GM10266 (cell line): Measurements from ENCODE around the gene DAAM1.
A peak's percentile ranks its signal among the peaks of the same experiment; 100 is the strongest.

Experiments used
- DNase-seq: peaks from one replicate; pipeline ENCODE4 v3.0.0; 2012; ENCODE audit errors: extremely low spot score
- TF ChIP-seq, protein P1 (sequence below): IDR thresholded peaks from 2 replicates; pipeline ENCODE4 v1.5.1; 2012; ENCODE audit warnings: mild to moderate bottlenecking, low read depth; ENCODE audit not compliant: control insufficient read depth, insufficient read depth; ENCODE audit errors: missing control alignments

The DAAM1 gene

DNA sequence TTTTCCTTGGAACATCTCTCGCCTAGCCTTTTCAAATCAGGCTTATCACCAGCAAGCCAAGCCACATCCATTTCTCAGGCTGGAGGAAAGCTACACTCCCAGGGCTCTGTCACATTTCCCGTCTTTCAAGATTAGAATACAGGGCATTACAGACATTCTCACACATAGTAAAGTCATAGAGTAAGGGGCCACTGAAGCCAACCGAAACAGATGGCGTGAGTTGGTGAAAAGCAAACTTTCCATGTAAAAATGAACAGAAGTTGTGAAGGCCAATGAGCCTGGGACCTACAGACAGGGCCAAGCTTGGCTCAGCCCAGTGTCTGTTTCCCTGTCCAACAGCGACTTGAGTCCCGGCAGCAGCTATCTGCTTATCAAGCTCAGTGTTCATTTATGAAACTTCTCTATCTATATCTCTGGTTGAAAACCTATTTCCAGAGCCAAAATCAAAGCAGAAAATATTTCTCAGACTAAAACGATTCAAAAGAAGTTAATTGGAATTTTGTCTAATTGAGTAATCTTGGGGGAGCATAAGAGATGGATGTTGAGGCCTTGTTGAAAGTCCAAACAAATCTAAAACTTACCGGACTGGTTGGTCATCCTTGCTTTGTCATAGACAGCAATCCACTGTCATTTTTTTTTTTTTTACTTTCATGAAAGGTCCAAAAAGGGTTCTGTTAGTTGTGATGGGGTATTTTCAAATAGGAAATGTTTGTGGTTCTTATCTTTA lies 105.6 kb downstream of the DAAM1 start:
- DNase-seq = no peak
- TF ChIP-seq, protein P1, sequence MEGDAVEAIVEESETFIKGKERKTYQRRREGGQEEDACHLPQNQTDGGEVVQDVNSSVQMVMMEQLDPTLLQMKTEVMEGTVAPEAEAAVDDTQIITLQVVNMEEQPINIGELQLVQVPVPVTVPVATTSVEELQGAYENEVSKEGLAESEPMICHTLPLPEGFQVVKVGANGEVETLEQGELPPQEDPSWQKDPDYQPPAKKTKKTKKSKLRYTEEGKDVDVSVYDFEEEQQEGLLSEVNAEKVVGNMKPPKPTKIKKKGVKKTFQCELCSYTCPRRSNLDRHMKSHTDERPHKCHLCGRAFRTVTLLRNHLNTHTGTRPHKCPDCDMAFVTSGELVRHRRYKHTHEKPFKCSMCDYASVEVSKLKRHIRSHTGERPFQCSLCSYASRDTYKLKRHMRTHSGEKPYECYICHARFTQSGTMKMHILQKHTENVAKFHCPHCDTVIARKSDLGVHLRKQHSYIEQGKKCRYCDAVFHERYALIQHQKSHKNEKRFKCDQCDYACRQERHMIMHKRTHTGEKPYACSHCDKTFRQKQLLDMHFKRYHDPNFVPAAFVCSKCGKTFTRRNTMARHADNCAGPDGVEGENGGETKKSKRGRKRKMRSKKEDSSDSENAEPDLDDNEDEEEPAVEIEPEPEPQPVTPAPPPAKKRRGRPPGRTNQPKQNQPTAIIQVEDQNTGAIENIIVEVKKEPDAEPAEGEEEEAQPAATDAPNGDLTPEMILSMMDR = no peak

DNA sequence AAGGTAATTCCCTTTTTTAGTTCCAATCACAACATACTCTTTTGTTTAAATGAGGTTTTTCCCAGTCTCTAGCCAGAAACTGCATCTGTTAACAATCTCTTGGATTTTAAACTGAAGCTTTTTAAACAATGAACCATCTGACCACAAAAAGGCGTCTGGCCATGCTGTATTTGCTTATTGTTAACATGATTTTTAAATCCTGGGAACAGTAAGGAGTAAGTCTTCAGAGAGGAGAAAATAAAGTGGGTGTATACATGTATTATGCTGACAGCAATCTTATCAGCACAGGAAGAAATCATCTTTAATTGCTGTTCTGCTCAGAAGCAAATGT lies 106.2 kb downstream of the DAAM1 start:
- no peak for DNase-seq
- TF ChIP-seq, protein P1 = no peak

DNA sequence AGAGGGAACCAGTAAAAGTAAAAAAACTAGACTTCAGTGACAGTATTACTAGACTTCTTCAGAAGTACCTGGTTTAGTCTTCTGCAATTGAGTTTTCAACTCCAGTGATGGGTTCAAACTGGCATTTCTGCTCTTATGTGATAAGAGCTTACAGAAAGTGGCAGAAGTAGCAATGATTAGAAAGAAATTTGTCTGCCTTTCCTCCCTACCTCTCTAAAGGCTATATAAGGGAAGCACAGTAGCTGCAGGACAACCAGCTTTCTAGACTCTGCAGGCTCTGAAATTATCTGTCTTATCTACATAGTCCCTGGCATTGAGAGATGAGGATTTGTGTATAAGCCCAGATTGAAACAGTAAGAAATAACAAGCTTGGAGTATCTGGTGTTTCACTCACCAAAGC lies 107.5 kb downstream of the DAAM1 start:
- no peak for DNase-seq
- TF ChIP-seq, protein P1 = no peak

DNA sequence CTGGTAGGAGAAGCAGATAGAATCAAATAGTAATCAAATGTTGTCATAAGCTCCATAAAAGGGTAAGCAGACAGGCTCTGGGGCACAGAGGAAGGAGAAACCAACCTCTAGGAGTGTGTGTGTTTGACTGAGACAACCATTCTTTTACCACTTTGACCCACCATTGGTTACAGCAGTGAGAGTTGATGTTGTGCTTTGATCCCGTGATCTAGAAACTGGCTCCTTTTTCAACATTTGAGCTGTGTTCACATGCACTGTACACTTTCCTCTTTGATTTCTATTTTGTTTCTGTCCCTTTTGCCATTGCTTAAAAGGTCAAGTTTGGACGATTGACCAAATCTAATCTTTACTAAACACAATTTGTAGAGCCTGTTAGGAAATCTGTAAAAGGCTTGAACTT lies 108.0 kb downstream of the DAAM1 start:
- no peak for DNase-seq
- TF ChIP-seq, protein P1 = no peak

DNA sequence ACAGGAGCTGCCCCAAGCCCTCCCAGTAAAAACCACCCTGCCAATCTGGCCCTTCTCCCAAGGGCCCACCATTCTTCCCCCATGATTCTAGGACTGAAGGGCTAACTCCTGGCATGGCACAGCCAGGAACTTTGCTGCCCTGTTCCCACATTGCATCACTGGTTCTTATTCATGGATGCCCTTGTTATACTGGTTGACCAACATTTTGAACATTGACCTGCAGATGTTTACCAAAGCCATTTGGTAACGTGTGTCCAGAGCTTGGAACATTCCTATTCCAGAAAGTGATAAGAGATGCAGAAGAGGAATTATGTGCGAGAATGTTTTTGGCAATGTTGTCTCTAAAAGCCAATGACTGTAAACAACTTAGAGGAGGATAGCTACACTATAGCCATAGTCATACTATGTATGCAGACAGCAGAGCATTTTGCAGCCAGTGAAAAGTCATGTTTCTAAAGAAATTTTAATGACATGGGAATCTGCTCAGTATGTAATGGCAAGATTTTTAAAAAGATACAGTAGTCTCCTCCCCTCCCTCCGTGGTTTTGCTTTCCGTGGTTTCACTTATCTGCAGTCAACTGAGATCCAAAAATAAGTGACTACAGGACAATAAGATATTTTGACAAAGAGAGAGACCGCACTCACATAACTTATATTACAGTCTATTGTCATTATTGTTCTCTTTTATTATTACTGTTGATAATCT lies 108.8 kb downstream of the DAAM1 start:
- DNase-seq = no peak
- TF ChIP-seq, protein P1 = no peak

DNA sequence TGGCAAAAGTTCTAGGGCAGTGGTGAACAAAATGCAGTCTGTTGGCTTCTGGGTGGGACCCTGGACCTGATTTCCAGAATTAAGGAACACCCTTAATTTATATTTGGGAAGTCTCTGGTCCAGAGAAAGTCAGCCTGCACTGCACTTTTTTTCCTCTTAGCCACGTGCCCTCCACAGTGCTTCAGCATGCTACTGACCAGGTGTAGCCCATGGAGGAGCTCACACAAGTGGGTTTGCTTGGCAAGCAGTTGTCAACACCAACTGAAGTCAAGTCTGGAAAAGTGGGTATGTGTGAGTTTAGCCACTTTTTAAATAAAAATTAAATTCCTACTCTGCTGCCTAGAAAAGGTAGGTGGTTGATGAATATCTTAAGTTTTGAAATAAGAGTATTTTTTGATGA lies 111.3 kb downstream of the DAAM1 start:
- no peak for DNase-seq
- TF ChIP-seq, protein P1 = no peak

DNA sequence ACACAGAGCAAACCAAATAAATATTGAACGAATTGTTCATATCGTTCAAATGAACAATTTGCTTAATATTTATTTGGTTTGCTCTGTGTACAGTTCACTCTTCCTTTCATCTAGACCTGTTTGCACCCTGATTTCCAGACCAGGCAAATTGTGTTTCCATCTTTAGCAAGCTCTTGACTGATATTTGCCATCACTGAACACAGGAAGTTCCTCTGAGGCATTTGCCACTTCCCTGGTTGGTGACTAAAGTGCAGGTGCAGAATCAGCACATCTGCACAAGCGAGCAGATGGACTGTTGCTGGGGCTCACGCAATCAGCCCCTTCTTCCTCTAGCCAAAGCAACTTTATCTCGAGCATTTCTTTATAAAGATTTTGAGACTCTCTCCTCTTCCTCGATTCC lies 112.9 kb downstream of the DAAM1 start:
- TF ChIP-seq, protein P1 = no peak
- DNase-seq = peak; percentile 24
